Effector CD4-positive, alpha-beta T cell (primary cell): ENCODE data around the gene RAE1.

Source experiments
- DNase-seq: peaks from one replicate; pipeline ENCODE4 v3.0.0-alpha.2; 2020

Gene RAE1

GRCh38 chr20:57401565-57401918 is 50.5 kb downstream of the RAE1 start:
- DNase-seq: no peak

- DNase-seq: no peak
Observed at GRCh38 chr20:57402206-57403125, 51.4 kb downstream of the RAE1 start.

- no peak for DNase-seq
Observed at GRCh38 chr20:57403216-57403615, 52.2 kb downstream of the RAE1 start.

GRCh38 chr20:57404006-57404405 is 53.0 kb downstream of the RAE1 start:
- DNase-seq: no peak

GRCh38 chr20:57404419-57405072 is 53.5 kb downstream of the RAE1 start:
- no peak for DNase-seq

- no peak for DNase-seq
Observed at GRCh38 chr20:57405236-57406016, 54.4 kb downstream of the RAE1 start.

- DNase-seq: no peak
Observed at GRCh38 chr20:57407541-57407956, 56.5 kb downstream of the RAE1 start.

- DNase-seq: no peak
Observed at GRCh38 chr20:57408131-57408530, 57.1 kb downstream of the RAE1 start.

GRCh38 chr20:57408536-57409233 is 57.6 kb downstream of the RAE1 start:
- no peak for DNase-seq

GRCh38 chr20:57409316-57409671 is 58.2 kb downstream of the RAE1 start:
- no peak for DNase-seq

GRCh38 chr20:57409672-57410397 is 58.8 kb downstream of the RAE1 start:
- no peak for DNase-seq

GRCh38 chr20:57410398-57410920 is 59.4 kb downstream of the RAE1 start:
- DNase-seq: no peak

GRCh38 chr20:57410924-57411323 is 59.9 kb downstream of the RAE1 start:
- DNase-seq: no peak

GRCh38 chr20:57411406-57412283 is 60.6 kb downstream of the RAE1 start:
- DNase-seq: no peak

GRCh38 chr20:57412347-57413029 is 61.4 kb downstream of the RAE1 start:
- no peak for DNase-seq

- DNase-seq: no peak
Observed at GRCh38 chr20:57413986-57414385, 62.9 kb downstream of the RAE1 start.

- no peak for DNase-seq
Observed at GRCh38 chr20:57414867-57415592, 64.0 kb downstream of the RAE1 start.

GRCh38 chr20:57415771-57416170 is 64.7 kb downstream of the RAE1 start:
- DNase-seq: no peak

GRCh38 chr20:57416296-57417022 is 65.4 kb downstream of the RAE1 start:
- no peak for DNase-seq
